ENCODE data around the gene ENOSF1.

The ENOSF1 gene

DNA sequence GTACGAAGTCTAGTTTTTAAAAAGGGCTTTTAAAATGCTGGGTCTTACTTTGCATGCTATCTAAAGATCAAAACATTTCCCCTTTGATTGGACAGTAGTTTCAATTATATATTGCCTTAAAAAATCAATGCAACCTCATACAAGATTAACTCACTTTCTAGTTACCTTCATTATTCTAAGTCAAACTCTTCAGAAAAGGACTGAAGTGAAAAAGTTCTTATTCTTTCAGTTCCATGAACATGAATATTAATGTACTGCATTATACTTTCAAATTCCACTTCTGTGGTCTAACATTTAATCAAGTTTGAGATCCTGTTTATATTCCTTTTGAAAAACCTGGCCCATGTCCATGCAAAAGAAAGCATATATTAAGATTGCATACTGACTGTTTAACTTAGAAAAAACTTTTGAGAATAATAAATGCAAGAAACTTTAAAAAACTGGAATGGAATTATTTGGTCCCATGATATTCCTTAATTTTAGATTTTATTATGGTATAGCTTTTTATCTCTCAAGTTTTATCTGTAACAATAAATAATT lies 11.2 kb upstream of the ENOSF1 start:
- Histone ChIP-seq H3K9ac (ENCODE audit: low read depth, low read length, poor library complexity, severe bottlenecking) (no peak overlapping the region), H3K4me3 (ENCODE audit: low read length, poor library complexity, severe bottlenecking) (no peak overlapping the region), H4K20me1 (ENCODE audit: insufficient read depth, low read length, poor library complexity, severe bottlenecking) (no peaks in the 10 kb centered on the region), H3K4me2 (ENCODE audit: low read depth, low read length, poor library complexity, severe bottlenecking) (no peak overlapping the region), H3K36me3 (ENCODE audit: insufficient read depth, low read length) (no peaks in the 10 kb centered on the region), H3K9me3 (ENCODE audit: insufficient read depth, low read depth, low read length) (no peaks in the 10 kb centered on the region), H3F3A (ENCODE audit: low read depth) (no peaks in the 10 kb centered on the region), H2AFZ (ENCODE audit: low read length) (no peak overlapping the region), H3K27me3 (ENCODE audit: insufficient read depth, low read length, poor library complexity, severe bottlenecking) (no peaks in the 10 kb centered on the region), H3K4me1 (ENCODE audit: insufficient read depth, low read length, poor library complexity, severe bottlenecking) (no peaks in the 10 kb centered on the region), H3K9me2 (replicated peaks; ENCODE audit: low read depth, low read length) (no peaks in the 10 kb centered on the region), H3K79me2 (ENCODE audit: insufficient read depth, low read length) (no peaks in the 10 kb centered on the region)
- TF ChIP-seq, protein P1, sequence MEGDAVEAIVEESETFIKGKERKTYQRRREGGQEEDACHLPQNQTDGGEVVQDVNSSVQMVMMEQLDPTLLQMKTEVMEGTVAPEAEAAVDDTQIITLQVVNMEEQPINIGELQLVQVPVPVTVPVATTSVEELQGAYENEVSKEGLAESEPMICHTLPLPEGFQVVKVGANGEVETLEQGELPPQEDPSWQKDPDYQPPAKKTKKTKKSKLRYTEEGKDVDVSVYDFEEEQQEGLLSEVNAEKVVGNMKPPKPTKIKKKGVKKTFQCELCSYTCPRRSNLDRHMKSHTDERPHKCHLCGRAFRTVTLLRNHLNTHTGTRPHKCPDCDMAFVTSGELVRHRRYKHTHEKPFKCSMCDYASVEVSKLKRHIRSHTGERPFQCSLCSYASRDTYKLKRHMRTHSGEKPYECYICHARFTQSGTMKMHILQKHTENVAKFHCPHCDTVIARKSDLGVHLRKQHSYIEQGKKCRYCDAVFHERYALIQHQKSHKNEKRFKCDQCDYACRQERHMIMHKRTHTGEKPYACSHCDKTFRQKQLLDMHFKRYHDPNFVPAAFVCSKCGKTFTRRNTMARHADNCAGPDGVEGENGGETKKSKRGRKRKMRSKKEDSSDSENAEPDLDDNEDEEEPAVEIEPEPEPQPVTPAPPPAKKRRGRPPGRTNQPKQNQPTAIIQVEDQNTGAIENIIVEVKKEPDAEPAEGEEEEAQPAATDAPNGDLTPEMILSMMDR (conservative IDR thresholded peaks at IDR 0.05; ENCODE audit: low read length): no peak
- no peak for TF ChIP-seq EZH2phosphoT487 (IDR thresholded peaks at IDR 0.05; ENCODE audit: borderline replicate concordance)

DNA sequence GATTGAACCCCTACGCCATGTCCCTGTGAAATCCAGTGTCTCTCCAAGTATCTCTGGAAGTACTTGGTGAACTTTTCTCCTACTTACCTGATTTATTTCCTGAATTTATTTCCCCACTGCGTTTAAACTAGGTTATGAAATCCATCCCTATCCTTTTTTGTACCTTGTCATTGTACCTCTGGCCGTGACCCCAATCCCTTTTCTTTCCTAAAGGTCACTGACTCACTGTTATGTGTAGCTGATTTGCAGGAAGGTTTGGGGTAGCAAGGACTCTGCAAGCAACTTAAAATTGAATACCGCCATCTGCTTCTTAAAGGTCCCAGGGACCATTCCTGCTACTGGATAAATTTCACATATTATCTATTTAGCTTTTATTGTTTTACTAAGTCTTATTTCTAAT lies 4.6 kb upstream of the ENOSF1 start:
- no peak for TF ChIP-seq EZH2phosphoT487 (IDR thresholded peaks at IDR 0.05; ENCODE audit: borderline replicate concordance)
- TF ChIP-seq, protein P1 (conservative IDR thresholded peaks at IDR 0.05; ENCODE audit: low read length): no peak
- Histone ChIP-seq H3K9me3 (ENCODE audit: insufficient read depth, low read depth, low read length) (0 out of 2 replicates have a peak, but pooled peaks cover 2% of the 10 kb centered on the region), H4K20me1 (ENCODE audit: insufficient read depth, low read length, poor library complexity, severe bottlenecking) (no peaks in the 10 kb centered on the region), H3K9me2 (replicated peaks; ENCODE audit: low read depth, low read length) (no peaks in the 10 kb centered on the region), H2AFZ (ENCODE audit: low read length) (no peak overlapping the region), H3K4me1 (ENCODE audit: insufficient read depth, low read length, poor library complexity, severe bottlenecking) (no peaks in the 10 kb centered on the region), H3K9ac (ENCODE audit: low read depth, low read length, poor library complexity, severe bottlenecking) (no peak overlapping the region), H3K4me2 (ENCODE audit: low read depth, low read length, poor library complexity, severe bottlenecking) (no peak overlapping the region), H3K36me3 (ENCODE audit: insufficient read depth, low read length) (no peaks in the 10 kb centered on the region), H3F3A (ENCODE audit: low read depth) (no peaks in the 10 kb centered on the region; the same call in 1 of the 2 replicates), H3K27me3 (ENCODE audit: insufficient read depth, low read length, poor library complexity, severe bottlenecking) (no peaks in the 10 kb centered on the region), H3K4me3 (ENCODE audit: low read length, poor library complexity, severe bottlenecking) (no peak overlapping the region), H3K79me2 (ENCODE audit: insufficient read depth, low read length) (no peaks in the 10 kb centered on the region)

DNA sequence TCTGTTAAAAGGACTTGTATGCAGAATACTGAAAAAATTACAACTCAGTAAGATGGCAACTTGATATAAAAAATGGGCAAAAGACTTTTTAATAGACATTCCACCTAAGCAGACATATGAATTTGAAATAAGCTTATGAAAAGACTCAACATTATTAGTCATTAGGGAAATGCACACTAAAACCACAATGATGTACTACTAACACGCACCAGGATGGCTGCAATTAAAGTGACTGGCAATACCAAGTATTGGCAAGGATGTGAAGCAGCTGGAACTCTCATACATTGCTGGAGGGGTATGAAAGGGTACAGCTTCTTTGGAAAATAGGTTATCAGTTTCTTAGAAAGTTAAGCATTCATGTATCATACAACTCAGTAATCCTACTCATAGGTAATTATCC lies 3.2 kb upstream of the ENOSF1 start:
- no peaks in the 10 kb centered on the region for H3K27me3 ChIP-seq (ENCODE audit: insufficient read depth, low read length, poor library complexity, severe bottlenecking)
- H3K36me3 ChIP-seq (ENCODE audit: insufficient read depth, low read length): no peaks in the 10 kb centered on the region
- TF ChIP-seq EZH2phosphoT487 (IDR thresholded peaks at IDR 0.05; ENCODE audit: borderline replicate concordance): no peak
- TF ChIP-seq, protein P1 (conservative IDR thresholded peaks at IDR 0.05; ENCODE audit: low read length): no peak
- no peaks in the 10 kb centered on the region for H3K9me2 ChIP-seq (replicated peaks; ENCODE audit: low read depth, low read length)
- no peak overlapping the region for H3K9ac ChIP-seq (ENCODE audit: low read depth, low read length, poor library complexity, severe bottlenecking)
- H3K4me1 ChIP-seq (ENCODE audit: insufficient read depth, low read length, poor library complexity, severe bottlenecking): no peaks in the 10 kb centered on the region
- peaks cover 6% of the 10 kb centered on the region; the same call in 1 of the 2 replicates for H3K79me2 ChIP-seq (ENCODE audit: insufficient read depth, low read length)
- H3K4me2 ChIP-seq (ENCODE audit: low read depth, low read length, poor library complexity, severe bottlenecking): no peak overlapping the region
- no peak overlapping the region for H2AFZ ChIP-seq (ENCODE audit: low read length)
- H3K9me3 ChIP-seq (ENCODE audit: insufficient read depth, low read depth, low read length): 0 out of 2 replicates have a peak, but pooled peaks cover 2% of the 10 kb centered on the region
- no peak overlapping the region for H3K4me3 ChIP-seq (ENCODE audit: low read length, poor library complexity, severe bottlenecking)
- H3F3A ChIP-seq (ENCODE audit: low read depth): no peaks in the 10 kb centered on the region; the same call in 1 of the 2 replicates
- H4K20me1 ChIP-seq (ENCODE audit: insufficient read depth, low read length, poor library complexity, severe bottlenecking): no peaks in the 10 kb centered on the region
